ENCODE data around the gene FA2H.

DNA sequence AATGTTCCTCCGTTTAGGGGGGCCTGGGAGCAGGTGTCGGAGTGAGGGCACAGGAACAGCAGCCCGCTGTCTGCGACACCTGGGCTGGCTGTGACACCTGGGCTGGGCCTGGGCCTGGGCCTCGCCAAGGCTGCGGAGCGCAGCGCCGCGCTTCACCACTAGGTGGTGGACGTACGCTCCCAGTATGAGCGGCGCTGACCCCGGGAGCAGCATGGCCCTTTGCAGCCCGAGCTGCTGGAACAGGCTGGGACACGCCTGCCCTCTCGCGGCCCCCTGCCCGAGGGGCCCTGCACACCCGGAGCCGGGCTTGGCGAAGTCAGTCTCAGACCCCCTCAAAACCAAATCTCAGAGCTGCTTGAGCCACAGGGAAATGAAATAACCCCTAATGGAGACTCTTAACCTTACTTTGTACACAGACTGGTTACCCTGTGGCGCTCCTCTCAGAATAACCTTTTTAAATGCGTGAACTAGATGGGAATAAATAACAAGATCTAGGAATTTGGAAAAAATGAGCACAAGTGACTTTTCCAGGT lies 38.6 kb upstream of the FA2H start:
- TF ChIP-seq YY1 (IDR thresholded peaks at IDR 0.05; ENCODE audit: insufficient read depth, insufficient read length) (no peak), ZNF274 (IDR thresholded peaks at IDR 0.05; ENCODE audit: low read depth, low read length) (no peak), SUZ12 (IDR thresholded peaks at IDR 0.05; ENCODE audit: extremely low read depth, insufficient read depth, insufficient read length) (no peak)
